Stimulated activated CD8-positive, alpha-beta memory T cell treated with anti-CD3 and anti-CD28 coated beads, Interleukin-12 subunit alpha, Interleukin-12 subunit beta, amount 100 ng/mL, for 24 hours (primary cell): ENCODE results near the gene GLT8D2.

Experiments
- DNase-seq: peaks from one replicate; pipeline ENCODE4 v3.0.0-alpha.2; 2020; ENCODE audit errors: extremely low read depth

Gene GLT8D2, protein sequence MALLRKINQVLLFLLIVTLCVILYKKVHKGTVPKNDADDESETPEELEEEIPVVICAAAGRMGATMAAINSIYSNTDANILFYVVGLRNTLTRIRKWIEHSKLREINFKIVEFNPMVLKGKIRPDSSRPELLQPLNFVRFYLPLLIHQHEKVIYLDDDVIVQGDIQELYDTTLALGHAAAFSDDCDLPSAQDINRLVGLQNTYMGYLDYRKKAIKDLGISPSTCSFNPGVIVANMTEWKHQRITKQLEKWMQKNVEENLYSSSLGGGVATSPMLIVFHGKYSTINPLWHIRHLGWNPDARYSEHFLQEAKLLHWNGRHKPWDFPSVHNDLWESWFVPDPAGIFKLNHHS

DNA sequence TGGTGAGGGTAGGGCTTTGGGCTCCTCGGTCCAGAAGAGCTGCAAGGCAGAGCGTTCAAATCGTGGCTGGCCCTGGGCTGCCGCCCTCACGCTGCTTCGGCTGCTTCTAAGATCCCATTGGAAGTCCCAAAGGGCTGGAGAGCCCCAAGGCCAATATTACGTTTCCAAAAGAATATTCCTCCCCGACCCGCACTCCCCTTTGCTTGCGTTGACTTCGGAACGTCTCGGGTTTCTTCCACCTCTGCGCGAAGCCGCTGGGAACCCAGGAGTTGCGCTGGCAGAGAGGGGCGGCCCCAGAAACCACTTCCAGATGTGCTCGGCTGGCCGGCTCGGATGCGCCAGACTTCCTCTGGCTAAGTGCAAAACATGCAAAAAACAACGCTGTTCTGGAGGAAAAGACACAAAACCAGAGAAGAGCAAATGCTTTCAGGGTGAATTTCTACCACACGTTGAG, at the start of gene GLT8D2:
TSS of gene GLT8D2 (minus strand) at position 285 of the 454 bp plus-strand sequence. CDS start 30,539 bp downstream, outside the sequence.
- no peak for DNase-seq

DNA sequence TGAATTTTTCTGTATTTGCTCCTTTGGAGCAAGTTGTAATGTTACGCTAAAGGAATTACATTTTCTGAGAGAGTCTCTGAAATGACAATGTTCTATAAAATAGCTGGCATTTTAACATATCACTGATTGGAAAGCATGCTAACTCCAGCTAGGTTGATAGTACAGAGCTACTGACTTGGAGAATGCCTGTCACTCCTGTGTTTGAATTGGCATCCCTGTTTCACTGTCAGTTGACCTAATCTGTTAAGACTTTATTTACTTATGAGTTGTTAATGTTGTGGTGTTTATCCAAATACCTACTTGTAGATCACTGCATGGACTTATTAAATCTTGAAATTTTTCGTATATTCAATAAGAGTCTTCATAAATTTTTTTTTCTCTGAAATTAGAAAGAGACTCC, 48.0 kb upstream of the GLT8D2 start:
- DNase-seq: no peak

DNA sequence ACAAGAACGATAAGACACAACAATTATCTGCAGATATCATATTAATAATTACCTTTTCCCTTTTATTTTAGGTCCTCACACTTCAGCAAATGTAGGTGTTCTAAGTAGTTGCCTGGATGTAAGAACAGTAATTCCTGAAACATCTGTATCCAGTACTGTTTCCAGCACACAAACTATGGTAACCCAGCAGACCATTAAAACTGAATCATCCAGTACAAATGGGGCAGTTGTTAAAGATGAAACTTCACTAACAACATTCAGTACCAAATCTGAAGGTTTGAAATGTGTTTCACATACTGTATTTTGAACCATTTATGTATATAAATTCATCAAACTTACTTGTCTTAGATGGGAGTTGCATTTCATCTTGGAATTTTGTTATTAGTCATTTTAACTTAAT, 45.3 kb upstream of the GLT8D2 start:
- DNase-seq: no peak

DNA sequence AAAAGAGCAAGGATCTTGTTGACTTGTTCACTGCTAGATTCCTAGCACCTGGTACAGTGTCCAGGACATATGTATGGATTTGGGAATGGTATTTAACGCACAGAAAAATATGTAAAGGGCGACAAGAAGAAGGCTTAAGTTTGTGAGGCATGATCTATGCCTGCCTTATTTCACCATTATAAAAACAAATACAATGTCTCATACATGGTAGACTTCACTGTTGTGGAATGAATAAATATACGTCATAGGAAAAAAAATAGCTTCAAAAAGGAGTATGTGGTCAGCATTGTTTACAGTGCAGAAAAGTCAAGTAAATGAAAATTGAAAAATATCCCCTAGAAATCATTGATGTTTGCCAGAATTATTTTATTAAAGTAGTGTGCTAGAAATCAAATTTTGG, 44.3 kb upstream of the GLT8D2 start:
- no peak for DNase-seq

DNA sequence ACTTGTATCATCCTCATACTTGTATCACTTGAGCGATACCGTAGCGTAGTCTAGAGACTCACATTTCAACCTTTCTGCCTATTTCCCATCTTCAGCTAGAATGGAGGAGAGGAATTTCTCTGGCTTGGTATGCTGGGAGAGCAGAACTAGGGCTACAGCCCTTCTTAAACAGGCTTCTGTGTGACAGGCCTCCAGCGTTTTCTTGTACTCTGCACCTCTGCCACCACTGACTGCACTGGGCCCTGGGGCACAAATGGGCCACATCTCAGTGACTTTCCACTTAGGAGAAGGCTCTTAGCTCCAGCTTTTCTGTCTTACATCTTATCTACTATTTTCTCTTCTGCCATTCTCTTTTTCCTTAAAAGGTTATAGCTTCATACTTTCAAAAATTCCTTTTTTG, 41.1 kb upstream of the GLT8D2 start:
- no peak for DNase-seq

DNA sequence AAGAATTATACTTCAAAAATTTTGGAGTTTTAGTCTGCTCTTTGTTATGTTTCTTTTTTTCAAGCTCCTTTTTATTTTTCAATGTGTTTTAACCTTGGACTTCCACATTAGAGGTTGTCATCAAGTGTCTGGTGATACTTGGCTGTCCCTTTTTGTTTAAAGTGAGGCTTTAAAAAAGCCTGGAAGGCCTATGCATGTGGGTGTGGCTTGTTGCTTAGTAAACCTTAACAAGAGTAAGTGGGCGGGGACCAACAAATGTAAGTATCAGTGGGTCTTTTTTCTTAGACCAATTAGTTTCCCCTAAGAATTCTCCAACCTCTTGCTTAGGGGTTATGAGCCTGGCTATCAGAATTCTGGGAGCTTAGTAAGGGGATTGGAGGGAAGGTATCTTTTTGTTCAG, 40.7 kb upstream of the GLT8D2 start:
- DNase-seq: no peak

DNA sequence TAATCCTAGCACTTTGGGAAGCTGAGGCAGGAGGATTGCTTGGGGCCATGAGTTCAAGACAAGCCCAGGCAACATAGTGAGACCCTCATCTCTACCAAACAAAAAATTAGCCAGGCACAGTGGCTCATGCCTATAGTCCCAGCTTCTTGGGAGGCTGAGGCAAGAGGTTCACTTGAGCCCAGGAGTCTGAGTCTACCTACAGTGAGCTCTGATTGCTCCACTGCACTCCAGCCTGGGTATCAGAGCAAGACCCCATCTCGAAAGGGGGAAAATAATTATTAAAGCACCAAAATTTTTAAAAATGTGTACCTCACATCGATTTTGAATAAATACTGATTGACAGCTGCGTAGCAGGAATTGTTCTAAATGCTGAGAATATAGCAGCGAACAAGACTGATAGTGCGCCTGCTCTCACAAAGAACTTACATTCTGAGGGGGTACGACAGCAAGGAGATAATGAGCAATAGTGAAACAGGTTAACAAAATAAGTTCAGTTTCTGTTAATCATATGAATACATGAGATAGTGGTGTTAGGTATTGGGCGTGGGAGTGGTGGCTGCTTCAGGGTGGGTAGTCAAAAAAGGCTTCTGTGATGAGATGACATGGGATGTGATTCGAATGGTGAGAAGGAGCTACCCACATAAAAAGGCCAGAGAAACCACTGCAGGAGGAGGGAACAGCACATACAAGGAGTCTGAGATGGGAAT, 33.9 kb upstream of the GLT8D2 start:
- DNase-seq: no peak

DNA sequence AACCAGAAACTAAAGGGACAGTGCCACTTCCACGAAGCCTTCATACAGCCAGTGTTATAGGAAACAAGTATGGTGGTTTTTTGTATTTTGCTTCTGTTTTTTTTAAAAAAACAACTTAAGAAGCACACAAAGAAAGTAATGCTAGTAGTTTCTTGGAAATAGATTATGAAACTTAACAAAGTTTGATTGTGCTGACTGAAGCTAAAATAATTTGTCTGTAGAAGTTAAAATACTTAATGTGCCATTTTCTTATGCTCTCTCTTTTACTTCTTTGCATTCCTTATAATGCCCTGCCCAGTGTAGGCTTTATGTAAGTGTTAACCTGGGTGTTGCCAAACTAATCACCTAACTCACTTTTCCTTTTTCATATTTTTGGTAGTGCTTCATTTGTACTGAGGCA, 30.8 kb upstream of the GLT8D2 start:
- DNase-seq: no peak

DNA sequence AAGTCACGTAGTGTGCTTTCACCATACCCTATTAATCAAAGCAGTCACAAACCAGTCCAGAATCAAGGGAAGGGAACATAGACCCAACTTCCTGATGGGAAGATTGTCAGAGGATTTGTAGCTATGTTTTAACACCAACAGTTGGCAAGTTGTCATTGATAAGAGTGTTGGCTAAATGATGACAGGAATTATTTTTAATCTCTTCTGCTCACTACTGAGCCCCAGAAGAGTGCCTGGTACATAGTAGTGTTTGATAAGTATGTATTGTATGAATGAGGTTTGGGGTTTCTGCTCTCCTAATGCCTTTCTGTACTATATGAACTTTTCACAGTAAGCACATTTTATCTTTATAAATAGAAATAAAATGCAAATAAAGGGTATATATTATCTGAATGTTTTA, 29.0 kb upstream of the GLT8D2 start:
- no peak for DNase-seq

DNA sequence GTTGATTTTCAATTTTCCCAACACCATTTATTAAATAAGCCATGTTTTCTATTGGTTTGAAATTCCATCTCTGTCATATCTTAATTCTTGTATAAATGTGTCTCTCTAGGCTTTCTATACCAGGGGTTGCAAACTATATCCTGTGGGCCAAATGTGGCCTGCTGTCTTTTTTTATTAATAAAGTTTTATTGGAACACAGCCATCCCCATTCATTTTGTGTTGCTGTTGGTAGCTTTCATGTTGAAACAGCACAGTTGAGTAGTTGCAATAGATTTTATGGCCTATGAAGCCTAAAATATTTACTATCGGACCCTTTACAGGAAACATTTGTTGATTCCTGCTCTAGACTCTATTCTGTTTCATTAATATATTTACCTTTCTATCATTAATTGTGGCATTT, 23.7 kb upstream of the GLT8D2 start:
- no peak for DNase-seq

DNA sequence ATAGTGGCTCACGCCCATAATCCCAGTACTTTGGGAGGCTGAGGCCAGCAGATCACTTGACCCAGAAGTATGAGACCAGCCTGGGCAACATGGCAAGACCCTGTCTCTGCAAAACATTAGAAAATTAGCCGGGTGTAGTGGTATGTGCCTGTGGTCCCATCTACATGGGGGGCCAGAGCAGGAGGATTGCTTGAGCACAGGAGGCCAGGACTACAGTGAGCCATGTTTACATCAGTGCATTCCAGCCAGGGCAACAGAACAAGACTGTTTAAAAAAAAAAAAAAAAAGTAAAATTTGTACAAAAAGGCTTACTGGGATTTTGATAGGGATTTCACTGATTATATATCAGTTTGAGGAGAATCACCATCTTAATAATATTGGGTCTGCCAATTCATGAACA, 22.1 kb upstream of the GLT8D2 start:
- DNase-seq: no peak

DNA sequence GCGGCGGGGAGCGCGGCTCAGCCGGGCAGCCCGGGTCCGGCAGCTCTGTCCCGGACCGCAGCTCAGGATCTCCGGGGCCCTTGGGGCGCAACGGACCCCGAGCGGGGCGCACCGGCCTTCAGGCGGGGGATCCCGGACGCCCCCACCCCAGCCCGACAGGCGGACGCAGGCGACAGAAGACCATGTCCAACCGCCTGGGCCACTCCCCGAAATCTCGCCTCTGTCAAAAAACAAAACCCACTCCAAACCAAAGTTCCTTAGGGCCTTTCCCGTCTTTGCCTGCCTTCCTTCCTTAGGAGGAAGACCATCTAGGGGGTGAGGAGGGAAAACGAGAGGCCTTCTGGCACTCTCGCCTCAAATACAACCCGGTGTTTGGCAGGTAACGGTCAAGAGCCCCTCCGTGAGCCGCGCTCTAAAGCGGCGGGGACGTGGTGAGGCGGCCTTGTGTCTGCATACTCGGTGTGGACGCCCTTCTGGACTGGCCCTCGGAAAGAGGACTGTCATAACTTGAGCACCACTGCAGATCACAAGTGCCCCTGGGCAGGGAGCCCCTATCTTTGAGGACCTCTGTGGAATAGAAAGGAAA, 14.9 kb upstream of the GLT8D2 start:
- no peak for DNase-seq

DNA sequence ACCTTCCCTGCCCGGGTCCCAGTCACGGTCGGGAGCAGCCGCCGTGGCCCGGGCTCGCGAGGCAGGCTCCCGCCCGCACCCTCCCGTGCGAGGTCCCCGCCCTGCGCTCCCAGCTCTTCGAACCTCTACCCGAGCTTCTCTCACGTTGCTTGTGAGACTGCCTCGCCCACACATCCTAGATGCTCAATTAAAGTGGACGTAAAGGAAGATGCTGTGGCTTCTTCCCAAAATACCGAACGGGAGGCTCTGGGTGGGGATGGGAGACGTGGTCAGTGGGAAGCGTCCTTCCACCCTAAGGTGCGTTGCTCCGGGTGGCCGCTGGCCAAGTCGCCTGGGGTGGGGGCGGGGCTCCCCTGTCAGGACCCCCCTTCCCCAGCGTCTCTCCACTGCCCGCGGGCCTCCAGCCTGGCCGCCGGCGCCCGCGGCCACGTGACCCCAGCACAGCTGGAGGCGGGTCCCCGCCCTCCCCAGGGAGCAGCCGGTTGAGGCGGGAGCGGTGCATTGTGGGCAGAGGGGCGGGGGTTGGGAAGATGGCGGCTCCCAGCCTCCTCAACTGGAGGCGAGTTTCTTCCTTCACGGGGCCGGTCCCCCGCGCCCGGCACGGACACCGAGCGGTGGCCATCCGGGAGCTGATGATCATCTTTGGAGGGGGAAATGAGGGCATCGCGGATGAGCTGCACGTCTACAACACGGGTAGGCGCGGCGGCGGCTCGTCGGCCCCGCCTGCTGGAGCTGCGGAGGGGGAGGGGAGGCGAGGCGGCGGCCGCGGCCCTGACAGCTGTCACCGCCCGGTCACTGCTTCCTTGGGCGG, 14.2 kb upstream of the GLT8D2 start, which contains the start of gene HCFC2:
TSS of gene HCFC2 (plus strand) at position 501 of the 811 bp plus-strand sequence. CDS start at position 531, 30 bp downstream.
- peak; percentile 81 for DNase-seq

DNA sequence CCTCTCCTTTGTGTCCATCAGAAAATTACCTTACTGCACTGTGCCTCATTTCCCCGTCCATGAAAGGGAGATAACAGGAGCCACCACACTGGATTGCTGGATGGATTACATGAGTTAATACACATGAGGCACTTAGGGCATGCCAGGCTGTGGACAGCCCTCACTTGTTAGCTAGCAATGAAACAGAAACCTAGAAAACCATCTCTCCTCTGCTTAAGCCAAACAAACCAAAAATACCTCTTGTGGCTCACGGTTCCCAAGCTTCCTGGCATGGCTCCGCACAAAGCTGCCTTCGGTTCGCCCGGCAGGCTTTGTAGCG, 13.7 kb upstream of the GLT8D2 start:
- DNase-seq: no peak

DNA sequence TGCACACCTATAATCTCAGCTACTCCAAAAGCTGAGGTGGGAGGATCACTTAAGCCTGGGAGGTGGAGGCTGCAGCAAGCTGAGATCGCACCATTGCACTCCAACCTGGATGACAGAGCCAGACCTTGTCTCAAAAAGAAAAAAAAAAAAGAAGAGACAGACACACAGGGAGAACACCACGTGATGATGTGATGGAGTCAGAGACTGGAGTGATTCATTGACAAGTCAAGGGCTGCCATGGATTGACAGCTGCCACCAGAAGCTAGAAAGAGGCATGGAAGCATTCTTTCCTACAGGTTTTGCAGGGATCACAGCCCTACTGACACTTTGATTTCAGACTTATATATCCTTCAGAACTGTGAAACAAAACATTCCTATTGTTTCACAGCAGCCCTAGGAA, 10.8 kb upstream of the GLT8D2 start:
- DNase-seq: no peak

DNA sequence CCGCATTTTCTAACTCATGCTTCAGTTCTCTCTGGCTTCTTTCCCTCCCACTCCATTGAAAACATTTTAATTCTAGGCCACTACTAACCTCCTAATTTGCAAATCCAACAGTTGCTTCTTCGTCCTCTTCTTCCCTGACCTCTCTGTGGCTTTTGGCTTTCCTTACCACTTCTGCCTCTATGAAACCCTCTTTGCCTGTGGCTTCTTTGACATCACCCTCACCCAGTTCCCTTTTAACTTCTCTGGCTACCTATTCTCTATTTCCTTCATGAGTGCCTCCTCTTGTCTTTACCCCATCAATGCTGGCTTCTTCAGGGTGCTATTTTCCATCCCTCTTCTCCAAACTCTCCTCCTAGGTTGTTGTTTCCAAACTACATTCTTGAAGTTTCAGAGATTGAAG, 10.0 kb upstream of the GLT8D2 start:
- no peak for DNase-seq

DNA sequence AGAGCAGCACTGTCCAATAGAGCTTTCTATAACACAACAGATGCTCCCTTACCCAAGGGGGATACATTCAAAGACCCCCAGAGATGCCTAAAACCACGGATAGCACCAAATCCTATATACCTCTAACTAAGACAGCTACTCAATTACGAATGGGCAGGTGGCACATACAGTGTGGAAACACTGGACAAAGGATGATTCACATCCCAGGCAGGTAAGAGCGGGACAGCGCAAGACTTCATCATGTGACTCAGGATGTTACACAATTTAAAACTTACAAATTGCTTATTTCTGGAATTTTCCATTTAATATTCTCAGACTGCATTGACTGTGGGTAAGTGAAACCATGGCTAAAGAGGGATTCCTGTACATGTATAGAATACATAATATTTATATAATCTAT, 8.8 kb upstream of the GLT8D2 start:
- no peak for DNase-seq

DNA sequence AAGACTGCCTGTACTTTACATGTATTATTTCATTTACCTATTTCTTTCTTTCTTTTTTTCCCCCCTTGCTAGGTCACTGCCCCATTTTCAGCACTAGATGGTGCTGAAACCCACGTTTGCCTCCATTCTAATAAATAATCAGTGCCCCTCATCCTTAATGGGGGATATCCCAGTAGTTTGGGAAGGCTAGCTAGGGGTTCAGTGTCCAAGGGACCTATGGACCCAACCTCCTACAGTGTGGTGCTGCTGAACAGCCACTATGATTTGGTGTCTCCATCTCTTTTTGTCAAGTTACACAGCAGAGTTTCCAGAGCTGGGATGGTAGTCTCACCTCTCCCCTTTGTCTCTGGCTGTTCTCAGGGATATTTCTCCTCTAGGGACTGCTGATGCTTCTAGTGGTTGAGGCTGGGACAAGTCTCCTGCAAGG, 7.8 kb upstream of the GLT8D2 start:
- no peak for DNase-seq

DNA sequence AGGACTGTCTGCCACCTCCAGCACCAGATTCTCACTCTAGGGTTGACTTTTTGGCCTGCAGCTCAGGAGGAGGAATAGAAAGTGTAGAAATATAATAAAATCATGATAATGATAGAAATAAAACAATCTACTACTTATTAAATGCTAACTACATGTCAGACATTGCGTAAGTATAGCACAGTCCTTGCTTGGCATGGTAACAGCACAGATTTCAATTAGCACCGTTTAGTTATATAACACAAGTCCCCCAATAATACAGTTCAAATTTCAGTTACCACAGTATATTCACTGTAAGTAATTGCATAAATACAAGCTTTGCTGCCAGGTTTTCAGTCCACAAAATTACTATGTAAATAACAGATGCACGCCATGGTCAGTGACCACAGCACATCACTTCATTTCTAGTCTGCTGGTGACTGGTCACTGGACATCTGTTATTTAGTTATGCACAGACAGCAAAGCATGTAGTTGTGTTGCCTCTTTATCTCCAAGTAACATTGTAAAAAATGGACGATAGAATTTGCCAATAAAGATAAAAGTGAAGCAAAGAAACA, 6.5 kb upstream of the GLT8D2 start:
- no peak for DNase-seq

DNA sequence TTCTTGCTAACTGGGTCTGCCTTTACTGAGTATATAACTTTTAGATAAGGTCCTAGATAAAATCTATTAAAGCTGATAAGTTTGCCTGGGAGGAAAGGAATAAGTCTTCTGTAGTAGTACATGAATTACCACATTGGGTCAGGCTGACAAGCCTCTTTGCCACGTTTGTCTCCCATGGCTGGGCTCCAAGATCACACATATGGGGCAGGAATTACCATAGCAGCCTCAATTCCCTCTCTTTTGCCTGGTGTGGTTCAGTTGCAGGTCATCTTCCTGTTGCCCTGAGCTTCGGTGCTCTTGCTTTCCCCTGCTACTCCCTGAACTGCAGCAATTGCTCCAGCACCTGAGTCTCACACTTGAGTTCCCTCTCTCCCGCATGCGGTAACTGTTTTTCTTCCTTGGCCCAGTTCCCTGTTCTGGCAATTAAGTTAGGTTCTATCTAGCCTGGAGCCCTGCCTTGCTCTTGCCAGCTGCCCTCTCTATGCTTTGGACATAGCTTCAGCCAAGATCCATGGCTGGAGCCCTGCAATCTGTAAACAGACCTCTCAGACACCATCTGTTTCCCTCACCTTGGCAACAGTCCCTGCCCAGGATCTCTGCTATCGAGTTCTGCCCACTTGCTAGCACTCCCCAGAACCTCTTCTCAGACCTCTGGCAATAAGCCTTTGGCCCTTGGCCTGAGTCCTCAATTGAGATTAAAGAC, 5.8 kb upstream of the GLT8D2 start:
- DNase-seq: no peak

DNA sequence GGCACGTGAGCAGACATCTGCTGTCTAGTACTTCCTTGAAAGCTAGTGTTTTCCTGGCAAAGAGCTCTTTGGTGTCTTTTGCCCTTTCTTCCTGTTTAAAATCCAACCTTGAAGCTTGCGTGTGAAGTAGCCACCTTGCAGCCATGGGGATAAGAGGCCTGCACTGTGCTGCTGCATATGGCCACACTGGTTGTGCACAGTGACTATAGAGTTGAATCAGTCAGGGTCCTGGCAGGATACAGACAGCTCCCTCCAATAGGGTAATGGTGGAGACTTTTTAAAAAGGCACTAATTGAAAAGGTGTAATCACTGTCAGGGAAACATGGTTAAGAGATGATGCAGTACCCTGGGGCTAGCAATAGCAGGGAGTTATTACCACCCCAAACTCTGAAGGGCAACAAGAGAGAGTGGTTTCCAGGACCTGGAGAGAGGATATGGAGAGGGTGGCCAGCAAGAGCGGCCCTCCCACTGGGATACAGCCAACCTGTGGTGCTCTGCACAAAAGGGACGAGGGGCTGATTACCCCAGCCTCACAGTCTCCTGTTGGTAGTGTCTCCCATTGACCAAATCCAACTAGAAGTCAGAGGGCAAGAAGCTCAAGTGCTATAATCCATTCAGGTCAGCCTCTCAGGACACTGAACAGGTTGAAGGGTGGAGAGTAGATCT, 4.8 kb upstream of the GLT8D2 start:
- DNase-seq: no peak
